ENCODE data around the gene ARFGAP1. TPM values are rescaled to one million over a fixed set of nuclear protein-coding genes. Genes with fewer than 3 reads are reported as not detected.

Gene ARFGAP1
- total and polyA plus RNA-seq, 4 donors = 47.0 to 108 (median 87.6) TPM

DNA sequence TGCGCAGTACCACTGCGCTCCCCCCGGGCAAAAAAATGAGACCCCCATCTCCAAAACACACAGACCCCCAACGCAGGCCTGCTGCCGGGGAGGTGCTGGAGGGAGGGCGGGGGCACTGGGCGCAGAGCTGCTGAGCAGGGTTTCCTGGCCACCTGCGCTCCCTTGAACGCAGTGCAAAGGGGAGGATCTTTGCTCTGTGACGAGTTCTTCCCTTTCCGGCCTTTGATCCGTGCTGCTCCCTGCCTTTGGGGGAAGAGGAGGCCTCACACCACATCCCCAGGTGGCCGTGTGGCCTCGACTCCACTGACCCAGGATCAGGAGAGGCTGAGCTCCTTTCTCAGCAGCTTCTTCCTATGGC, 11.4 kb downstream of the ARFGAP1 start:
- Histone ChIP-seq H3K4me1 (ENCODE audit: control insufficient read depth in 5 of 5, insufficient read depth in 5 of 5, low read length in 5 of 5) (peaks cover 0 to 8% (median 0%) of the 10 kb centered on the region in 5 donors), H3K27ac (ENCODE audit: low read depth in 1 of 2, low read length in 1 of 2) (no peak overlapping the region), H3K36me3 (ENCODE audit: control insufficient read depth in 4 of 4, insufficient read depth in 4 of 4, low read length in 4 of 4) (peaks cover 0 to 84% (median 16%) of the 10 kb centered on the region in 4 donors), H3K9me3 (ENCODE audit: control insufficient read depth in 4 of 4, insufficient read depth in 3 of 4, low read length in 3 of 4) (no peaks in the 10 kb centered on the region), H3K4me3 (no peak overlapping the region), H3K9ac (ENCODE audit: insufficient read depth in 1 of 2, low read length in 2 of 2) (no peak overlapping the region), H3K27me3 (ENCODE audit: control insufficient read depth in 3 of 3, insufficient read depth in 3 of 3, low read length in 2 of 3) (no peaks in the 10 kb centered on the region)
- DNase-seq = no peak
- no peak for ATAC-seq (ENCODE audit: insufficient read depth, low FRiP score)
- WGBS, 2 donors = 73 to 78% methylated on average over 14 of the region's 14 CpGs
- TF ChIP-seq, protein P1, sequence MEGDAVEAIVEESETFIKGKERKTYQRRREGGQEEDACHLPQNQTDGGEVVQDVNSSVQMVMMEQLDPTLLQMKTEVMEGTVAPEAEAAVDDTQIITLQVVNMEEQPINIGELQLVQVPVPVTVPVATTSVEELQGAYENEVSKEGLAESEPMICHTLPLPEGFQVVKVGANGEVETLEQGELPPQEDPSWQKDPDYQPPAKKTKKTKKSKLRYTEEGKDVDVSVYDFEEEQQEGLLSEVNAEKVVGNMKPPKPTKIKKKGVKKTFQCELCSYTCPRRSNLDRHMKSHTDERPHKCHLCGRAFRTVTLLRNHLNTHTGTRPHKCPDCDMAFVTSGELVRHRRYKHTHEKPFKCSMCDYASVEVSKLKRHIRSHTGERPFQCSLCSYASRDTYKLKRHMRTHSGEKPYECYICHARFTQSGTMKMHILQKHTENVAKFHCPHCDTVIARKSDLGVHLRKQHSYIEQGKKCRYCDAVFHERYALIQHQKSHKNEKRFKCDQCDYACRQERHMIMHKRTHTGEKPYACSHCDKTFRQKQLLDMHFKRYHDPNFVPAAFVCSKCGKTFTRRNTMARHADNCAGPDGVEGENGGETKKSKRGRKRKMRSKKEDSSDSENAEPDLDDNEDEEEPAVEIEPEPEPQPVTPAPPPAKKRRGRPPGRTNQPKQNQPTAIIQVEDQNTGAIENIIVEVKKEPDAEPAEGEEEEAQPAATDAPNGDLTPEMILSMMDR (IDR thresholded peaks at IDR 0.05; ENCODE audit: control extremely low read depth, extremely low read depth) = no peak

DNA sequence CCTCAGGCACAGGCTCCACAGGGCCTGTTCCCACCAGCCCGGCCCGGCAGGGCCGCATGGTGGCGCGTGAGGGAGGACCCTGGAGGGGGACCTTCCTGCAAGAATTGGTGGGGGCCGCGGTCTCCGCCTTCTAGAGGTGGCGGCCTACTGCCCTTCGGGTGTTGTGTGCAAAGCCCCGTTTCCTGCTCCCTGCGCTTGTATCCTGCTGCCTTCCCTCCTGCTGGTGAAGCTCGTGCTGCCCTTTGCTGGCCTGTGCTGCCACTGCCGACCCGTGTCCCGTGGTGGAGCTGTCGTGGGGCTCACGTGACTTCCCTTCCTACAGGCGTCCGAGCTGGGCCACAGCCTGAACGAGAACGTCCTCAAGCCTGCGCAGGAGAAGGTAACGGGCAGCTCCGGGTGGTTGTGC, 11.9 kb downstream of the ARFGAP1 start:
- H3K9me3 ChIP-seq (ENCODE audit: control insufficient read depth in 4 of 4, insufficient read depth in 3 of 4, low read length in 3 of 4) = no peaks in the 10 kb centered on the region
- WGBS, 2 donors = 80 to 86% methylated on average over 25 of the region's 25 CpGs
- ATAC-seq (ENCODE audit: insufficient read depth, low FRiP score) (no peak), DNase-seq (no peak)
- no peak overlapping the region for H3K4me3 ChIP-seq
- TF ChIP-seq, protein P1 (IDR thresholded peaks at IDR 0.05; ENCODE audit: control extremely low read depth, extremely low read depth) = no peak
- no peak overlapping the region for H3K27ac ChIP-seq (ENCODE audit: low read depth in 1 of 2, low read length in 1 of 2)
- H3K36me3 ChIP-seq (ENCODE audit: control insufficient read depth in 4 of 4, insufficient read depth in 4 of 4, low read length in 4 of 4) = peaks cover 0 to 82% (median 16%) of the 10 kb centered on the region in 4 donors
- H3K27me3 ChIP-seq (ENCODE audit: control insufficient read depth in 3 of 3, insufficient read depth in 3 of 3, low read length in 2 of 3) = no peaks in the 10 kb centered on the region
- no peak overlapping the region for H3K9ac ChIP-seq (ENCODE audit: insufficient read depth in 1 of 2, low read length in 2 of 2)
- H3K4me1 ChIP-seq (ENCODE audit: control insufficient read depth in 5 of 5, insufficient read depth in 5 of 5, low read length in 5 of 5) = peaks cover 0 to 8% (median 0%) of the 10 kb centered on the region in 5 donors

DNA sequence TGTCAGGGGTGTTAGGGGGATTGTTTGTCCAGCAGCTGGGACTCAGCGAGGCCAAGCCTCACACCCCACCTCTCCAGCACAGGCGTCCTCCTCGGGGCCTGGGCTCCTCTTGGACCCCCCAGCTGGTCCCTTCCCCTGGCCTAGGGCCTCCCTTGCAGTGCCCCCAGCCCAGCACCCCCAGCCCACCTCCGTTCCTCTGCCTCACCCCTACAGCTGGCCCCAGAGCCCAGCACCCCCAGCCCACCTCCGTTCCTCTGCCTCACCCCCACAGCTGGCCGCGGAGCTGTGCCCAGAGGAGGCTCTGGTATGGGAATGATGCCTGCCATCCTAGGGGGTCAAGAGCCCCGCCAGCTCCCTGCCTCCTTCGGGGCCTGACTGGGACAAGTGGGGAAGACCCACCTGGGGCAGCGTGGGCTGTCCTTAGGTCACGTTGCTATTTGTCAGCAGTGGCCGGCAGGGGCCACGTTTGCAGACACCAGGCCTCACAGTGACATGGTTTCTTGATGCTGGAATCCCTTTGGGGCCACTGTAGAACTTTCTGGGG, 12.4 kb downstream of the ARFGAP1 start:
- Histone ChIP-seq H3K4me3 (no peak overlapping the region), H3K36me3 (ENCODE audit: control insufficient read depth in 4 of 4, insufficient read depth in 4 of 4, low read length in 4 of 4) (peaks cover 0 to 79% (median 16%) of the 10 kb centered on the region in 4 donors), H3K9ac (ENCODE audit: insufficient read depth in 1 of 2, low read length in 2 of 2) (no peak overlapping the region), H3K27me3 (ENCODE audit: control insufficient read depth in 3 of 3, insufficient read depth in 3 of 3, low read length in 2 of 3) (no peaks in the 10 kb centered on the region), H3K9me3 (ENCODE audit: control insufficient read depth in 4 of 4, insufficient read depth in 3 of 4, low read length in 3 of 4) (no peaks in the 10 kb centered on the region), H3K27ac (ENCODE audit: low read depth in 1 of 2, low read length in 1 of 2) (no peak overlapping the region), H3K4me1 (ENCODE audit: control insufficient read depth in 5 of 5, insufficient read depth in 5 of 5, low read length in 5 of 5) (peaks cover 0 to 8% (median 0%) of the 10 kb centered on the region in 5 donors)
- ATAC-seq (ENCODE audit: insufficient read depth, low FRiP score) (no peak), DNase-seq (no peak)
- 86 to 95% methylated on average over 13 of the region's 13 CpGs for WGBS, 2 donors
- TF ChIP-seq, protein P1 (IDR thresholded peaks at IDR 0.05; ENCODE audit: control extremely low read depth, extremely low read depth) = no peak
